AG04450 (cell line): ENCODE data around the gene QPRT. TPM values are rescaled to one million over a fixed set of nuclear protein-coding genes. Genes with fewer than 3 reads are reported as not detected.
"Not testable (repeated sequence)": the region's sequence is repeated elsewhere in the genome, so short reads cannot be mapped to it uniquely, and the experiment has no call there.

Source experiments
- CTCF ChIA-PET: fragments of 300-600, 350-600 bp; formaldehyde crosslinking; extraction: SDS; loops from one replicate; lab custom pipeline; 2022; ENCODE audit warnings: antibody characterized with exemption, inconsistent platforms; lab: Charles Lee
- POLR2A ChIA-PET: fragments of 350-600 bp; formaldehyde crosslinking; extraction: SDS; loops from one replicate; lab custom pipeline; 2021; ENCODE audit warnings: antibody characterized with exemption, inconsistent platforms; lab: Yijun Ruan, JAX
- DNase-seq: peaks from one replicate; pipeline ENCODE4 v3.0.0-alpha.2; 2011; ENCODE audit warnings: low read depth, low spot score
- H3K27ac ChIP-seq: one replicate; pipeline ENCODE4 v1.5.1; 2012; ENCODE audit warnings: low read depth, low read length, control low read depth
- H3K27me3 ChIP-seq: one replicate; pipeline ENCODE4 v1.6.0; 2012; ENCODE audit warnings: low read length; ENCODE audit not compliant: control insufficient read depth, insufficient read depth
- H3K4me3 ChIP-seq: 2 replicates; pipeline ENCODE4 v1.5.1; 2011; ENCODE audit warnings: mild to moderate bottlenecking, low read depth, low read length, control low read depth
- H3K9me3 ChIP-seq: 2 replicates; pipeline ENCODE4 v1.5.1; 2012; ENCODE audit warnings: low read length; ENCODE audit not compliant: control insufficient read depth, insufficient read depth
- CTCF ChIP-seq: IDR thresholded peaks from 2 replicates; pipeline ENCODE4 v1.5.1; 2011; ENCODE audit warnings: low read depth, low read length, control low read depth, inconsistent platforms
- polyA plus RNA-seq: library from polyadenylated mRNA; depleted of rRNA; stranded (reverse); fragments of >200 nt; gene quantifications from 2 replicates; pipeline ENCODE4 v1.2.3, GENCODE V29; 2011

Gene QPRT
- polyA plus RNA-seq, 1 experiment = 16.0 TPM

DNA sequence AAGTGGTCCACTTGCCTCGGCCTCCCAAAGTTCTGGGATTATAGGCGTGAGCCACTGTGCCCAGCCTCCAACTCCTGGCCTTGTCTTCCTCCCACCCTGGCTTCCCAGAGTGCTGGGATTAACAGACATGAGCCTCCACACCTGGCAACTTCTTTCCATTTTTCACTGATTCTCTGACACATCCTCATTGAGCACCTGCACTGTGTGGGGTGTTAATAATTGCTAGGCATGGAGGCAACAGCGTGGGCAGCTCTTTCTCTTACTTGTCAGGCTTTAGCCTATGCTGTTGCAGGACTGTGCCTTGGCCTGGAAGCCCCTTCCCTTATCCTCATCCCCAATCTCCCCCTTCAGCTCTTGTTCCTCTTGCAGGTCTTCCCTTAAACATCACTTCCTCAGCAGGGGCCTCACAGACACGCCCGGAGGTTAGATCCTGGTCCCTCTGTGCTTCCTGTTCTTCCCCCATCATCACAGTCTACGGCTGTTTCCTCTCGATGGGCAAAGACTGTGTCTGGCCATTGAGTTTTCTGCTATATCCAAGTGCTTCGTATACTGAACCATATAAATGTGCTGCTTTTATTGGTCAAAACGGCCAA lies 7.9 kb downstream of the QPRT start:
- Histone ChIP-seq H3K27ac (no peak overlapping the region), H3K4me3 (no peak overlapping the region), H3K9me3 (peaks cover 5% of the 10 kb centered on the region; the same call in 1 of the 2 replicates), H3K27me3 (no peaks in the 10 kb centered on the region)
- DNase-seq = no peak
- ChIA-PET CTCF (interaction anchor here (1.1 kb wide), 1 partner anchor 14 kb away, joined by 4 read pairs; no protein-coding TSS in a partner anchor), POLR2A (no interaction called here)
- no peak for TF ChIP-seq CTCF

GRCh38 chr16:29687755-29688154 lies 8.8 kb downstream of the QPRT start:
- peaks cover 10% of the 10 kb centered on the region; the same call in 1 of the 2 replicates for H3K9me3 ChIP-seq
- no peaks in the 10 kb centered on the region for H3K27me3 ChIP-seq
- TF ChIP-seq CTCF = no peak
- ChIA-PET POLR2A (no interaction called here), CTCF (interaction anchor here (1.0 kb wide), 1 partner anchor 12 kb away, joined by 3 read pairs; no protein-coding TSS in a partner anchor)
- H3K4me3 ChIP-seq = no peak overlapping the region
- H3K27ac ChIP-seq = no peak overlapping the region
- no peak for DNase-seq

DNA sequence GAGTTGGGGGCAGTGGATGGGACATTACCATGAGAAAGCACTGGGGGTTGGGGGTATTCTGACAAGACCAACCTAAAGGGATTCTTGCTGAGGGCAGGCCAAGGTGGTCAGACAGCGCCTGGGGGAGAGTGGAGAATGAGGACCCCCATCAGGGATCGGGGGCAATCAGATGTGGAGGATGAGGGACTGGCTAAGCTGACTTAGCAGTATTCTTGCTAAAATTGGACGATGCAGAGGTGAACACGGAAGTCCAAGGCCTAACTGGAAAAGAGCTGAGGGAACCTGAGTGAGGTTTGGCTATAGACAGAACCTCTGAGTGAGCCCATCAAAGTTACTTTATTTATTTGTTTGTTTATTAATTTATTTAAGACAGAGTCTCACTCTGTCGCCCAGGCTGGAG lies 9.2 kb downstream of the QPRT start:
- TF ChIP-seq CTCF = no peak
- ChIA-PET CTCF (interaction anchor here (1.0 kb wide), 1 partner anchor 12 kb away, joined by 3 read pairs; no protein-coding TSS in a partner anchor), POLR2A (interaction anchor here (0.7 kb wide), 1 partner anchor 18 kb away, joined by 3 read pairs; no protein-coding TSS in a partner anchor)
- Histone ChIP-seq H3K9me3 (peaks cover 10% of the 10 kb centered on the region; the same call in 1 of the 2 replicates), H3K4me3 (no peak overlapping the region), H3K27ac (no peak overlapping the region), H3K27me3 (no peaks in the 10 kb centered on the region)
- DNase-seq = no peak

- H3K27me3 ChIP-seq, H3K27ac ChIP-seq, DNase-seq, POLR2A ChIA-PET, H3K4me3 ChIP-seq, H3K9me3 ChIP-seq: not testable (repeated sequence)
- CTCF ChIA-PET = interaction anchor here (1.1 kb wide), 1 partner anchor 11 kb away, joined by 4 read pairs; no protein-coding TSS in a partner anchor
Measured at GRCh38 chr16:29689490-29690351, 10.7 kb downstream of the QPRT start.

- peaks cover 14% of the 10 kb centered on the region; the same call in 1 of the 2 replicates for H3K9me3 ChIP-seq
- POLR2A ChIA-PET, H3K27ac ChIP-seq, H3K4me3 ChIP-seq, H3K27me3 ChIP-seq, DNase-seq: not testable (repeated sequence)
- CTCF ChIA-PET = interaction anchor here (1.6 kb wide), 1 partner anchor 13 kb away, joined by 3 read pairs; no protein-coding TSS in a partner anchor
Measured at GRCh38 chr16:29692606-29693005, 13.6 kb downstream of the QPRT start.
